DOHH2 (cell line): ENCODE data around the gene TMEM253.

Experiments
- CTCF ChIP-seq: fragments of 200-600 bp; sonication (generic); IDR thresholded peaks from one replicate; pipeline ENCODE4 v1.5.1; 2014; ENCODE audit warnings: antibody characterized with exemption, mild to moderate bottlenecking, low read depth, low read length; ENCODE audit not compliant: poor library complexity, severe bottlenecking
- EZH2phosphoT487 ChIP-seq: fragments of 200-600 bp; sonication (generic); IDR thresholded peaks from 2 replicates; pipeline ENCODE4 v1.6.1; 2017; ENCODE audit warnings: borderline replicate concordance, mild to moderate bottlenecking, antibody characterized with exemption, low read length, moderate library complexity, mixed read lengths

DNA sequence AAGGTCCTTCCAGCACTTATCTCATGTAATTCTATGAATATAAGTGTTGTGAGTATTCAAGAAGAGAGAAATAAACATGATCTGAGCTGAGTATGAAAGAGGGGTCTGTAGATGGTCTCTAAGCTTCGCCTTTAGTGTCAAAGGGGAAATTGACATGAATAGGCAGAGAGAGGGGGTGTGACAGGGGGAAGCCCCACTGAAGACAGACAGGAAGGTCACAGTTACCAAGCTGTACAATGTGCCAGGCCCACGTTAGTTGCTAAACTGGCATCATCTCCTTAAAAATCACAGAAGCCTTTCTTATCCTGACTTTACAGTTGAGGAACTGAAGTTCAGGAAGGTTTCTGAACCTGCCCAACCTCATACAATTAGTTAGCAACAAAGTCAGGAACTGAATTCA lies 23.2 kb upstream of the TMEM253 start:
- TF ChIP-seq CTCF: no peak
- no peak for TF ChIP-seq EZH2phosphoT487
